Cardiac atrium fibroblast (primary cell): ENCODE measurements around the gene TMEM41A. TPM values are rescaled to one million over a fixed set of nuclear protein-coding genes. Genes with fewer than 3 reads are reported as not detected.

ENCODE experiments used
- total RNA-seq: library from RNA; depleted of rRNA; stranded (reverse); fragments of >200 nt; gene quantifications from 2 replicates; pipeline ENCODE4 v1.2.3, GENCODE V29; 2015

Gene TMEM41A
- total RNA-seq = 8.1 and 10.7 TPM in 2 replicates

GRCh38 chr3:185498503-185499396, at the start of gene TMEM41A:
TMEM41A (minus strand) TSS chr3:185499035; CDS start chr3:185498961, 74 bp downstream.

Other genes starting within 250 kb of the TMEM41A start
- gene EHHADH, start 245.0 kb downstream of the TMEM41A start, total RNA-seq = 3.2 and 4.5 TPM in 2 replicates
- 17.7 and 24.4 TPM in 2 replicates for gene MAP3K13, start 135.9 kb downstream of the TMEM41A start, total RNA-seq
- 5.2 and 6.5 TPM in 2 replicates for gene LIPH, start 53.6 kb upstream of the TMEM41A start, total RNA-seq
- 27.4 and 30.9 TPM in 2 replicates for gene SENP2, start 87.3 kb upstream of the TMEM41A start, total RNA-seq